GM19023 (cell line): ENCODE data around the gene ZBTB44.
A peak's percentile ranks its signal among the peaks of the same experiment; 100 is the strongest.
"Not testable (repeated sequence)": the region's sequence is repeated elsewhere in the genome, so short reads cannot be mapped to it uniquely, and the experiment has no call there.

Experiments
- ATAC-seq: cut with Tn5 transposase; IDR thresholded peaks from one replicate; pipeline ENCODE4 v1.9.1; 2021; ENCODE audit warnings: mild to moderate bottlenecking, moderate library complexity; ENCODE audit not compliant: unreplicated experiment

The ZBTB44 gene

DNA sequence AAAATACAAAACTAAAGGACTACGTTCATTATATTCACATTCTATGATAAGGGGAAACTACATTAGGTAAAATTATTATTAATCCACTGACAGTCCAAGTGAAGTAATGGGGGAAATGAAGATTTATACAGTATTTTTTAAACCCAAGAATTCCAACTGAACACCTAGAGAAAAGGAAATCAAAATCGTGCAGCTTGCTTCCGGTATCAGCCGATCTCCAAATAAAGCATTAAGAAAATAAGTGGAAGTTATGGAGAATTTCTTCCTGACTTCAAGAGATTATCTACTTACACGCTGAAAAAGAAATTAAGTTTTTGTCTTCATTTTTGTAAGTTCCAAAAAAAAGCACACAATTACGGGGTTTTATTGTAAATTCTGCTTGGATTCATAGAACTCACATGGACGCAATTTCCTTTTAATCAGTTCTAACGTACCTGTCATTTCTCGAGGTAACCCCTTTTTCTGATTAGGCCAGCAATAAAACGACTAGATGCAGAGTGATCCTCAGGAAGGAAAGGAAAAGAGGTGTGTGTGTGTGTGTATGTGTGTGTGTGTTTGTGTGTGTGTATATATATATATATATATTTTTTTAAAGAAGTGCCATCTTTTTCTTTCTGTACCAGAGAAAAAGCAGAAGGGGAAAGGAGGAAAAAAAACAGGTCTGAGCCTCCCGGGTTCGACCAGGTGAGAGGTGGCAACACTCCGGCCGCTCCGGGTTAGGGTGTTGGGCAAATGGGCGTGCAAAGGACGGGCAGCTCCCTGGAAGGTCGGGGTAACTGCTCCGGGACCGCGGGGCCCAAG is 1.1 kb downstream of the ZBTB44 start:
- no peak for ATAC-seq

DNA sequence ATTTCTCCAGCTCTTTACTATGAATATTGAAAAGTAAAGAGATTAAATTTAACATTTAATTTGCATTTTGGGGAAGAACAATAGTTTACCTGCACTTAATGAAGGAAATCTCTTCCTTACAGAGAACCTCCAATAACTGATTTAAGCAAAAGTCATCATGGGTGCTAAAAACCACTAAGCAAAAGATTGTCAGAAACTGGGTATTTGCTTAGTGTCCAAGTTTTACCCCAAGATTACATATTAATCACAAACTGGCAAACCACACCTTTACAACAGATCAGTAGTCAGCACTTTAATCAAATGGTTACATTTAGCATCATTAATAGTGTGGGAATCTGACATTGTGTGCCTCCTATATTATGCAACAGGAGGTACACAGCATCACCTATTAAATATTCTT is 2.7 kb downstream of the ZBTB44 start:
- no peak for ATAC-seq

DNA sequence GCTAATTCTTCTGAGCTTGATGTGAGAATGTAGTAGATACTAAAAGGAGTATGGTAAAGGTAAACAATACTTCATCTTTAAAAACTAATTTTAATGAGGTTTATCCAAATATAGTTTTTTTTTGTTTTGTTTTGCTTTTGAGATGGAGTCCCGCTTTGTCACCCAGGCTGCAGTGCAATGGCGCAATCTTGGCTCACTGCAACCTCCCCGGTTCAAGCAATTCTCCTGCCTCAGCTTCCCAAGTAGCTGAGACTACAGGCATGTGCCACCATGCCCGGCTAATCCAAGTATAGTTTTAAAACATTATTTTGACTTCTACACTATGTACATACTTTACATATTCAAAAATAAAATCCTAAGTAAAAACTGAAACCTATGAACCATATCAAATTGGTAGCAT is 4.1 kb downstream of the ZBTB44 start:
- no peak for ATAC-seq

DNA sequence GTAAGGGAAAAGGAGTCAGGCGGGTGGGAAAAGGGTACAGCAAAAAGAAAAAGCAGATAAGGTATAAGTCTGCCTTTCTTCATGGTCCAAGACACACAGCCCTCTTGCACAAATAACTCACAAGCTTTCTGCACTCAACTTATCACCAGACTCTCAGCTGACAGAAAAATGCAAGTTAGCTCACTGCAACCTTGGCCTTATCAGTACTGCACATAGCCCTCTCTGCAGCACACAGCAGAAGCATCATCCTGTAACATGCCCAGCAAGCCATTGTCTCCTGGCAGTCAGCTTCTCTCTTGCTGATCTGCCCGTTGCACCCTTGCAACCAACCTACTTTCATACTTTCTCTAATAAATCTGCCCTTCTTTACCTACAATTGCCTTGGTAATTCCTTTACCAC is 5.8 kb downstream of the ZBTB44 start:
- ATAC-seq, result no peak

DNA sequence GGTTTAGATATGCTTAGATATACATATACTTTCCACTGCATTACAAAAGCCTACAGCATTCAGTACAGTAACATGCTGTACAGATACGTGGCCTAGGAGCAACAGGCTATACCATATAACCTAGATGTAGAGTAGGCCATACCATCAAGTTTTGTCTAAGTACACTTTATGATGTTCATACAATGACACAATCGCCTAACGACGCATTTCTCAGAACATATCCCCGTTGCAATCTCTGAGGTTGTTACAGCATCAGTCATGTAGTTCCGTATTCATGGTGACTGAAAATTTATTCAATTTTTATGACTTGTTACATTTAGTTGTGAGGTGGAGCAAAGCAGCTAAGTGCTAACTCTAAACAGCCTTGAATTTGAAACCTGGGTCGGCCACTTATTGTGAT is 6.7 kb downstream of the ZBTB44 start:
- ATAC-seq, result no peak

DNA sequence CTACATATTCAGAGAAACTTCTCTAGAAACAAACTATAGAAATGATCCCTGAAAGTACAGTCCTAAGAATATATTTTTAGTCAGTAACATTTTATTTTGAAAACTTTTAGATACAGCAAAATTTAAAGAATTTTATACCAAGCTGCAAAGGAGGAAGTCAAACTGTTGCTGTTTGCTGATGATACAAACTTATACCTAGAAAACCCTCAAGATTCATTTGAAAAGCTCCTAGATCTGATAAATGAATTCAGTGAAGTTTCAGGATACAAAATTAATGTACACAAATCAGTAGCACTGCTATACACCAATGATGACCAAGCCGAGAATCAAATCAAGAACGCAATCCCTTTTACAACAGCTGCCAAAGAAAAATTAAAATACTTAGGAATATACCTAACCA is 10.1 kb downstream of the ZBTB44 start:
- ATAC-seq, result no peak

DNA sequence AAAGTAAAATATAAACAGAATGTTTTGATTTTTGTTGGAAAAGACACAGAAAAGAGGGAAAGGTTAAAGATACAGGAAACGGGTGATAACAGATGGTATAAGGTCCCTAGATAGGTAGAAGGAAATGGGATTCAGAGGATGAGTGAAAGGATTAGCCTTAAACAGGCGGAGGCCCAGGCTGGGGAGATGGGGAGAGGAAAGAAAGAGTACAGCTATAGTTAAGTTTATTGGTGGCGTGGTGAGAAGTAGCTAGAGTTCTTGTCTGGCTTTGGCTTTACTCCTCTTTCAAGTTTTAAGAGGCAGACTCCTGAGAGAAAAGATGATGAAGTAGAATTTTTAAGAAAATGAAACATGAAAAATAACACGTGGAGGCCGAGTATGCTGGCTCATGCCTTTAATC is 13.7 kb downstream of the ZBTB44 start:
- ATAC-seq, result no peak

DNA sequence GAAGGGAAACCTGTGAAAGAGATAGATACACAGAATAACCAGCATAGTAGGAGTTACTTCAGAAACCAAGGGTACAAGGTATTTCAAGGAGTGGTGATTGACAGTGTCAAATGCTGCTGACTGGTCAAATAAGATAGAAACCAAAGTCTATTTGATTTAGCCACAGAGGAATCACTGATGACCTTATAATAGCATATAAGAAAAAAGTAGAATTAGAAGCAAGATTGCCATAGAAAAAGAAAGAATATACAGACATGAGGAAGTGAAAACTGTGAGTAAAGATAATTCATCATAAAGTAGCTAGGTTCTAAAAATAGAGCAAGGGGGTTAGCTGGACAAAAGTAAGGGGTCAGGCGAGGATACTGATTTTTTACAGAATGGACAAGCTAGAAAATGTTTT is 14.2 kb downstream of the ZBTB44 start:
- ATAC-seq, result no peak

DNA sequence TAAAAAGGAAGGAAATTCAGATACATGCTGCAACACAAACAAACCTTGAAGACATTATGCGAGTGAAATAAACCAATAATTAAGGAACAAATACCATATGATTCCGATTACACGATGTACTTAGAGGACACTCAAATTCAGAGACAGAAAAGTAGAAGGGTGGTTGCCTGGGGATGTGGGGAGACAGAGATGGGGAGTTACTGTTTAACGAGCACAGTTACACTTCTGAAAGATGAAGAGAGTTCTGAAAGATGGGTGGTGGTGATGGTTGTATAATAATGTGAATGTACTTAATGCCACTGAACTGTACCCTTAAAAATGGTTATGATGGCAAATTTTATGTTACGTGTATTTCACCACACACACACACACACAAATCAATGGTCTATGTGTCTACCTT is 14.7 kb downstream of the ZBTB44 start:
- ATAC-seq, result no peak

DNA sequence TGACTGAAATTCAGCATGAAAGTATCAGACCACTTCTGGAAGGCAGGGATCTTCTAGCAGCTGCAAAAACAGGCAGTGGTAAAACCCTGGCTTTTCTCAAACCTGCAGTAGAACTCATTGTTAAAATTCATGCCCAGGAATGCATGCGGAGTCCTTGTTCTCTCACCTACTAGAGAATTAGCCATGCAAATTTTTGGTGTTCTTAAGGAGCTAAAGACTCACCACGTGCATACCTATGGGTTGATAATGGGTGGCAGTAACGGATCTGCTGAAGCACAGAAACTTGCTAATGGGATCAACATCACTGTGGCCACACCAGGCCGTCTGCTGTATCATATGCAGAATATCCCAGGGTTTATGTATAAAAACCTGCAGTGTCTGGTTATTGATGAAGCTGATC is 19.1 kb downstream of the ZBTB44 start:
- ATAC-seq, result no peak

DNA sequence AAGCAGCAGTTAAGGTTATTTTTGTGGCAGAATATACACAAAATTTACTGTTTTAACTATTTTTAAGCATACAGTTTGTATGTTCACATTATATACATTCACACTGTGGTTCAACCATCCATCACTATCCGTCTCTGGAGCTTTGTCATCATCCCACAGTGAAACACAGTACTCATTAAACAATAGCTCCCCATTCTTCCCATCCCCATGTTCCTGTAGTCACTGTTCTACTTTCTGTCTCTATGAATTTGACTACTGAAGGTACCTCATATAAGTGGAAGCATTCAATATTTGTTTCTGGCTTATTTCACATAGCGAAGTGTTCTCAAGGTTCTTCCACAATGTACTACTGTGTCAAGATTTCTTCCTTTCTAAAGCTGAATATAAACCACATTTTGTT is 32.6 kb downstream of the ZBTB44 start:
- no peak for ATAC-seq

DNA sequence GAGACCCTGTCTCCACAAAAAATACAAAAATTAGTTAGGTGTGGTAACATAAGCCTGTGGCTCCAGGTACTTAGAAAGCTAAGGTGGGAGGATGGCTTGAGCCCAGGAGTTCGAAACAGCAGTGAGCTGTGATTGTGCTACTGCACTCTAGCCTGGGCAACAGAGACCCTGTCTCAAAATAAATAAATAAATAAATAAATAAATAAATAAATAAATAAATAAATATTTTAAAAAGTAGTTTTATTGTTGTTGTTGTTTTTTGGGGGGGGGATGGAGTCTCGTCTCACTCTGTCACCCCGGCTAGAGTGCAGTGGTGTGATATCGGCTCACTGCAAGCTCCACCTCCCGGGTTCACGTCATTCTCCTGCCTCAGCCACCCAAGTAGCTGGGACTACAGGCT is 33.4 kb downstream of the ZBTB44 start:
- not testable (repeated sequence) for ATAC-seq

DNA sequence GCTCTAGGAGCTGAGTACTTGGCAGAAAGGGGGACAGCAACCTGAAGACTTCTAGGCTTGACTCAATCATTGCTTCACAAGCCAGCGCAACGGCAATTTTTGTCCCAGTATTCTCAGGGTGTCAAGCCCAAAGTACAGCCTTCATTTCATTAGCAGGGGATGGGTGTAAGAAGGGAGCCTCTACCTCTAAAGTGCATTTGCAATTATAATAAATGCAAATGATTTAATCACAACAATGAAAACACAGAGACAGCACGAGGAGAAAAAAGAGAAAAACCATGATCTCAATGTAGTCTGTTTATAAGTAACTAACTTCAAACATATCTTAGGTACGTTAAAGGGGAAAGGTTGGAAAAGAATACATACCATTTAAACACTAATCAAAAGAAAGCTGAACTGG is 34.7 kb downstream of the ZBTB44 start:
- no peak for ATAC-seq

DNA sequence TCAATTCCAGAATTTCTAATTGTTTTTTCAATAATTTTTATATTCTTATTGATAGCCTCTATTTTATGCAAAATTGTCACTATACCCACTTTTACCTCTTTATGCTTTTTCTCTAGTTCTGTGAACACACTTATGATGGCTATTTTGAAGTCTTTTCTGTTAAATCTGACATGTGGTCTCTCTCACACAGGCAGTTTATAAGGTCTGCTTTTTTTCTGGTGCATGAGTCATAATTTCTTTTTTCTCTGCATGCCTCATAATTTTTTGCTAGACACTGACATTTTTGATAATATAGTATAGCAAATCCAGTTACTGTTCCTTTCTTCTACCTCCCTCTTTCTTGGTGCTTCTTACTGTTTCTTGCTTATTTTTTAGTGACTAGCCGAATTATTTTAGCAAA is 36.0 kb downstream of the ZBTB44 start:
- no peak for ATAC-seq

DNA sequence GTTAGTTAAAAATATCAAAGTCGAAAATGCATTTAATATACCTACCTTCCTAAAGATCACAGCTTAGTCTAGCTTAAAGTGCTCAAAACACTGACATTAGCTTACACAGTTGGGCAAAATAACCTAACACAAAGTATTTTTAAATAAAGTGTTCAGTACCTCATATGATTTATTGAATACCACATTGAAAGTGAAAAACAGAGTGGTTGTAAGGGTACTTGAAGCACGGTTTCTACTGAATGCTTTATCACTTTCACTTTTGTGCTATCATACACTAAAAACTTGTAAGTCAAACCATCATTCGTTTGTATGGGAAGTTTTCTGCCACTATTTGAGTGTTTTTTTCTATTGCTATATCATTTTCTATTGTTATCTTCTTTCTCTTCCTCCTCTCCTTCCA is 36.6 kb downstream of the ZBTB44 start:
- no peak for ATAC-seq

DNA sequence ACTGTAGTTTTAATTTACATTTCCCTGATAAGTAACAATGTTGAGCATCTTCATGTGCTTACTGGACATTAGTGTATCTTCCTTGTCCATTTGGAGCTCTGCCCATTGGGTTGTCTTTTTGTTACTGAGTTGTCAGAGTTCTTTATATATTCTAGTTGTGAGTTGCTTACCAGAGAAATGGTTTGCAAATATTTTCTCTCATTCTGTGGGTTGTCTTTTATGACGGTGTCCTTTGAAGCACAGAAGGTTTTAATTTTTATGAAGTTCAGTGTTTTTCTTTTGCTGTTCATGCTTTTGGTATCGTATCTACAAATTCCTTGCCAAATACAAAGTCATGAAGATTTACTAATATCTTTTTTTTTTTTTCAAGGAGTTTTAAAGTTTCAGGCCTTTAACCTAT is 42.4 kb downstream of the ZBTB44 start:
- no peak for ATAC-seq

DNA sequence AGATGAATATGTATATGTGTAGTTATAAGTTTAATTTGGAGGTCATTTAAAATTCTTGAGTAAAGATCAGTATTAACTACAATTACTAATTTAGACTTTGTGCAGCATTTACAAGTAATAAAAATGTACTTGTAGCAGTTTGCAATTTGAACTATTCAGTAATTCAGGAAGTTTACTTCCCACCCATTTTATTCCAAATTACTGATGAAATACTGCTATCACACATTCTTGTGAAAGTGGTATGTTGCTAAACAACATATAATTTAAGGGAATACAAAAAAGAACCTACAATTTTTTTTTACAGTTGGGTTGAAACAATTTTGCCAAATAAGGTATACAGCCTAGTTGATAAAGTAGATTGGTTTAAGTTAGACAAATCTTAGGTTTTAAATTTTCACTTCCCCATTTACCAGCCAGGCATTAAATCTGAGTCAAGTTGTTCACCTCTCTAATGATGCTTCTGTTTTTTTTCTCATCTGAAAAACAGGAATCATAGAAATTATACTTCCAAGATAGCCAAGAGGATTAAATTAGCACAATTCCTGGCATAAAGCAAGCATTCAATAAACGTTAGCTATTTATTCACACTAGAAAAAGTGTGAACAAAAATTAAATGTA is 45.3 kb downstream of the ZBTB44 start:
- peak; percentile 58 for ATAC-seq

DNA sequence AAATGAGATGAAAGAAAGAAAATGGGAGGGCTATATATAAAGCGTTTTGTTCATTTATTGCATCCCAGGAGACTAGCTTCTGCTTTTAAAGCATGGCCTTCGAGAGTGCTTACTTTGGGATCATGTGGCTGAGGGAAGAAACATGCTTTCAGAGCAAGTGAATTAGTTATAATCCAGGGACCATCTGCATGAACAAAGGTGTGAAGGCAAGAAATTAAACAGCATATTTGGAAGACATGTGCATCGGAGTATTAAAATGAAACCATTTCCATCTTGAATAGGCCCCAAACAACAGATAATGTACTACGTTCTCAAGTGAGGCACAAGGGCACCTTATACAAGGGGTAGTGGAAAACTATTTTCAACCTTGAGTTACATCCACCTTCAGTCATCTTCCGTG is 51.4 kb downstream of the ZBTB44 start:
- ATAC-seq, result no peak

DNA sequence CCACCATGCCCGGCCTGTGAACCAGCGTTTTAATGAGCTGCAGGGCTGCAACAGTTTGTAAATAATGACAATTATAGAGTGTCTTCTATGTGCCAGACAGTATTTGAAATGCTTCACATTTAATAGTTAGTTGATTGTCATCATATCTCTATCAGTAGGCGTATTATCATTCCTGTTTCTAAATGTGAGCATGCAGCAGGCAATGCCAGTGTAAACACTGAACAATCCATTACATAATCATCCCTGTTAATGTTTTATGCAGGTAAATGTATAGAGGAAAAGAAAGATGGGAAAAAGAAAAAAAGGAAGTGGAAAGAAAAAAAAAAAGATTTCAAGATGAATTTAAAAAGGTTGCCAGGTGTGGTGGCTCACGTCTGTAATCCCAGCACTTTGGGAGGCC is 52.3 kb downstream of the ZBTB44 start:
- no peak for ATAC-seq

DNA sequence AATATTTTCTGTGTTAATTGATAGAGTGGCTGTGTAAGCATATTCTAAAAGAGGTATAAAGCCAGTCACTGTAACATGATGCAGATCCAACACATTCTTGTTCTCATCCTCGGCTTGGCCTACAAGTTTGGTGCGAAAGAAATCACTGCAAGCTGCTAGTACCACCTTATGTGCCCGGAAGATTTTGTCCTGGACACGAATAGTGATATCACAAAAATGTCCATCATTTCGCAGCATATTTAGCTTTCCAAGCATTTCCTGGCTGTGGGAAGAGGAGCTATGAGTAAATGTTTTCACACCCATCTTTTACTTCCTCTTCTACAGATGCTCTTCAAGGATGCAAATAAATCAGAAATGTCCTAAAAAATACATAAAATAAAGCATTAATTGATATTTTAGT is 53.1 kb downstream of the ZBTB44 start:
- ATAC-seq, result no peak

DNA sequence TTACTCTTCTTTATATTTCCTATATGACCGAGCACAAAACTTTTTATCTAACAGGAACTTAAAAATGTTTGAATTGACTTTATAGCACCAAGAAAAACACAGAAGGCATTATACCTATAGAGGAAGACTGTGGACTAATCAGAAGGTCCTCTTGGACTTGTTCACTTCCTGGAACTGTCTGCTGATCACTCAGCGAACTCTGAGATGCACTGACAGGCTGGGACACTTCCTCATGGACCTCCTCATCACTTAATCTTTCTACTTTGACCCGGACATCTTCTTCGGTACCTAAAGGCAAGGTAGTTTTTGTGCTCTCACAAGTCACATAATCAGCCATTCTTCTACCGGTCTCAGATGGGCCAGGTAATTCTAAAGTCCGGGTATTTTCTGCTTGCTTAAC is 54.0 kb downstream of the ZBTB44 start:
- no peak for ATAC-seq

DNA sequence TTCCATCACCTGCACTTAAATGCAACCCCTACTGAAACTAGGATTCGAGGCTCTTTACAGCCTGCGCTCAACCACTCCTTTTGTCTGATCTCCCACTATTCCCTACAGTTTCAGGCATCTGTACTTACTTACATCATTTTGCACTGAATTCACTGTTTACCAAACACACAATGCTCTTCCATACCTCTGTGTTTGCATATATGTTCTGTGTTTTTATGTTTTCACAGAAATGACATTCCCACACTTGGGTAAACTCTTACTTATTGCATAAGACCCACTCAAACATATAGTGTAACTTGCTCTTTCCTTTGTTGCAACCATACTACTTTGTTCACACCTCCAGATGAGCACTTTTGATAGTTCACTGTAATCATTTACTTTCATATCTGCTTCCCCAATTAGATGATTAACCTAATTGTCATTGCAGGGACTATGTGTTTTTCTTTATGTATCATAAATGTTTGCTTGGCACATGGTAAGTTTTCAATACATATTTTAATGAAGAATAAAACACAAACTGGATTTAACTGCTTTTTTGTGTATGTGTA is 54.6 kb downstream of the ZBTB44 start:
- no peak for ATAC-seq

DNA sequence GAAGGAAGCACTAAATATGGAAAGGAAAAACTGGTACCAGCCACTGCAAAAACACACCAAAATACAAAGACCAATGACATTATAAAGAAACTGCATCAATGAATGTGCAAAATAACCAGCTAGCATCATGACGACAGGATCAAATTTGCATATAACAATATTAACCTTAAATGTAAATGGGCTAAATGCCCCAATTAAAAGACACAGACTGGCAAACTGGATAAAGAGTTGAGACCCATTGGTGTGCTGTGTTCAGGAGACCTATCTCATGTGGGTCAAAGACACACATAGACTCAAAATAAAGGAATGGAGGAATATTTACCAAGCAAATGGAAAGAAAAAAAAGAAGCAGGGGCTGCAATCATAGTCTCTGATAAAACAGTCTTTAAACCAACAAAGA is 63.0 kb downstream of the ZBTB44 start:
- ATAC-seq, result not testable (repeated sequence)
